ENCODE data around the gene P4HA1.

- TF ChIP-seq POLR2A (IDR thresholded peaks at IDR 0.05): no peak
- no peak for TF ChIP-seq CTCF (IDR thresholded peaks at IDR 0.05)
Measured at GRCh38 chr10:73139251-73139650, 42.6 kb upstream of the P4HA1 start.
